ENCODE measurements around the gene LARP1. TPM values are rescaled to one million over a fixed set of nuclear protein-coding genes. Genes with fewer than 3 reads are reported as not detected.

The LARP1 gene
- total and polyA plus RNA-seq, 9 of the 15 experiments (the other 6 are each of a cell fraction or from before 2014, with no cell fraction given) = 22.6 to 300 (median 92.0) TPM

DNA sequence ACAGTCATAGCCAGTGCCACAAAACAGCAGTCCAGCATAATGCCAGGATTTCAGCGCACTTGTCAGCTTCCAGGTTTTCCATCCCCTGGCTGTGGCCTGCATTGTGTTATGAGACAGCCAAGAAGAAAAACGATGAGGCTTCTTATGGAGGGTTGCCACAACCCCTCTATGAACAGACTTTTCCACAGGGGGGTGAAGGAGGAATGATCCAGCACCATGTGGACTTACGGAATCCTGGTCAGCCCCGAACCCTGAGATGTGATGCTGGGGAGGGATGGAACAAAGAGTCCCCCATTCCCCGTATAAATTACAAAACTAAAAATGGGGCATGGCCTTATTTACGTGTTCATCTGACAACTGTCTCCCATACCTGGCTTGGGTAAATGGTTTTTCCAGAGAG, 62.6 kb downstream of the LARP1 start:
- H3K27ac ChIP-seq (ENCODE audit: extremely low read depth, low read depth, low read length) = peak overlapping the region; percentile 34
- peaks cover 19 to 26% of the 10 kb centered on the region in 2 experiments for H3K4me1 ChIP-seq (replicated peaks in 1 of 2; ENCODE audit: control insufficient read depth in 2 of 2, insufficient read depth in 2 of 2, low read length in 2 of 2)
- H3K9me1 ChIP-seq (ENCODE audit: control insufficient read depth, insufficient read depth, low read length) = peaks cover 3% of the 10 kb centered on the region
- WGBS (ENCODE audit: insufficient coverage, low coverage, missing lambda C conversion rate) = 72% methylated on average over 5 of the region's 6 CpGs
- no peak for TF ChIP-seq TEAD4 (IDR thresholded peaks at IDR 0.05; ENCODE audit: low read length)
- no peak for TF ChIP-seq TEAD4 (CRISPR knock-in tag; IDR thresholded peaks at IDR 0.05; ENCODE audit: borderline replicate concordance)
- no peak for TF ChIP-seq ZNF583 (CRISPR knock-in tag; IDR thresholded peaks at IDR 0.05)
- TF ChIP-seq, protein P1, sequence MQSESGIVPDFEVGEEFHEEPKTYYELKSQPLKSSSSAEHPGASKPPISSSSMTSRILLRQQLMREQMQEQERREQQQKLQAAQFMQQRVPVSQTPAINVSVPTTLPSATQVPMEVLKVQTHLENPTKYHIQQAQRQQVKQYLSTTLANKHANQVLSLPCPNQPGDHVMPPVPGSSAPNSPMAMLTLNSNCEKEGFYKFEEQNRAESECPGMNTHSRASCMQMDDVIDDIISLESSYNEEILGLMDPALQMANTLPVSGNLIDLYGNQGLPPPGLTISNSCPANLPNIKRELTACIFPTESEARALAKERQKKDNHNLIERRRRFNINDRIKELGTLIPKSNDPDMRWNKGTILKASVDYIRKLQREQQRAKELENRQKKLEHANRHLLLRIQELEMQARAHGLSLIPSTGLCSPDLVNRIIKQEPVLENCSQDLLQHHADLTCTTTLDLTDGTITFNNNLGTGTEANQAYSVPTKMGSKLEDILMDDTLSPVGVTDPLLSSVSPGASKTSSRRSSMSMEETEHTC (IDR thresholded peaks at IDR 0.05) = no peak
- TF ChIP-seq NR4A1 (CRISPR knock-in tag; IDR thresholded peaks at IDR 0.05) = no peak
- no peak for TF ChIP-seq NR4A1 (tag; IDR thresholded peaks at IDR 0.05)
- TF ChIP-seq, protein P2, sequence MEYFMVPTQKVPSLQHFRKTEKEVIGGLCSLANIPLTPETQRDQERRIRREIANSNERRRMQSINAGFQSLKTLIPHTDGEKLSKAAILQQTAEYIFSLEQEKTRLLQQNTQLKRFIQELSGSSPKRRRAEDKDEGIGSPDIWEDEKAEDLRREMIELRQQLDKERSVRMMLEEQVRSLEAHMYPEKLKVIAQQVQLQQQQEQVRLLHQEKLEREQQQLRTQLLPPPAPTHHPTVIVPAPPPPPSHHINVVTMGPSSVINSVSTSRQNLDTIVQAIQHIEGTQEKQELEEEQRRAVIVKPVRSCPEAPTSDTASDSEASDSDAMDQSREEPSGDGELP (CRISPR knock-in tag; IDR thresholded peaks at IDR 0.05; ENCODE audit: borderline replicate concordance) = no peak
- TF ChIP-seq, protein P3, sequence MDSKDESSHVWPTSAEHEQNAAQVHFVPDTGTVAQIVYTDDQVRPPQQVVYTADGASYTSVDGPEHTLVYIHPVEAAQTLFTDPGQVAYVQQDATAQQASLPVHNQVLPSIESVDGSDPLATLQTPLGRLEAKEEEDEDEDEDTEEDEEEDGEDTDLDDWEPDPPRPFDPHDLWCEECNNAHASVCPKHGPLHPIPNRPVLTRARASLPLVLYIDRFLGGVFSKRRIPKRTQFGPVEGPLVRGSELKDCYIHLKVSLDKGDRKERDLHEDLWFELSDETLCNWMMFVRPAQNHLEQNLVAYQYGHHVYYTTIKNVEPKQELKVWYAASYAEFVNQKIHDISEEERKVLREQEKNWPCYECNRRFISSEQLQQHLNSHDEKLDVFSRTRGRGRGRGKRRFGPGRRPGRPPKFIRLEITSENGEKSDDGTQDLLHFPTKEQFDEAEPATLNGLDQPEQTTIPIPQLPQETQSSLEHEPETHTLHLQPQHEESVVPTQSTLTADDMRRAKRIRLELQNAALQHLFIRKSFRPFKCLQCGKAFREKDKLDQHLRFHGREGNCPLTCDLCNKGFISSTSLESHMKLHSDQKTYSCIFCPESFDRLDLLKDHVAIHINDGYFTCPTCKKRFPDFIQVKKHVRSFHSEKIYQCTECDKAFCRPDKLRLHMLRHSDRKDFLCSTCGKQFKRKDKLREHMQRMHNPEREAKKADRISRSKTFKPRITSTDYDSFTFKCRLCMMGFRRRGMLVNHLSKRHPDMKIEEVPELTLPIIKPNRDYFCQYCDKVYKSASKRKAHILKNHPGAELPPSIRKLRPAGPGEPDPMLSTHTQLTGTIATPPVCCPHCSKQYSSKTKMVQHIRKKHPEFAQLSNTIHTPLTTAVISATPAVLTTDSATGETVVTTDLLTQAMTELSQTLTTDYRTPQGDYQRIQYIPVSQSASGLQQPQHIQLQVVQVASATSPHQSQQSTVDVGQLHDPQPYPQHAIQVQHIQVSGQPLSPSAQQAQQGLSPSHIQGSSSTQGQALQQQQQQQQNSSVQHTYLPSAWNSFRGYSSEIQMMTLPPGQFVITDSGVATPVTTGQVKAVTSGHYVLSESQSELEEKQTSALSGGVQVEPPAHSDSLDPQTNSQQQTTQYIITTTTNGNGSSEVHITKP (IDR thresholded peaks at IDR 0.05; ENCODE audit: partially characterized antibody) = peak; percentile 68
- in situ Hi-C loops (cut with MboI) (no loop called here), intact Hi-C loops (cut with micrococcal nuclease) (loop anchor here (2.0 kb wide), 3 partner anchors 17 to 51 kb away; partner anchors contain the start of gene CNOT8)
- ChIA-PET POLR2A (interaction anchor here (0.5 kb wide), 1 partner anchor 15 kb away, joined by 3 read pairs; no protein-coding TSS in a partner anchor), CTCF (ENCODE audit: low intra/inter-chr PET ratio) (no interaction called here)
- no peak overlapping the region for H2AFZ ChIP-seq (ENCODE audit: low read depth, low read length)
- no peaks in the 10 kb centered on the region for H3K27me3 ChIP-seq (ENCODE audit: control insufficient read depth in 2 of 2, insufficient read depth in 2 of 2, low read length in 2 of 2)
- H3K9ac ChIP-seq (ENCODE audit: insufficient read depth in 1 of 2, low read depth in 2 of 2, low read length in 2 of 2) = peak overlapping the region in 1 of 2 experiments; percentile 5; a peak in 1 of 4 replicates
- peaks cover 98% of the 10 kb centered on the region for H3K36me3 ChIP-seq (ENCODE audit: control insufficient read depth, insufficient read depth, low read length)
- H4K20me1 ChIP-seq (replicated peaks; ENCODE audit: control insufficient read depth, insufficient read depth, low read length) = peaks cover 4% of the 10 kb centered on the region; the same call in 1 of the 2 replicates
- ATAC-seq (peak; percentile 5), FAIRE-seq (no peak), DNase-seq (ENCODE audit: extremely low read depth in 1 of 4, low spot score in 3 of 4) (no peak)
- H3K4me3 ChIP-seq = no peak overlapping the region
- H3K4me2 ChIP-seq (ENCODE audit: insufficient read depth, low read length) = no peak overlapping the region; the same call in 1 of the 2 replicates
- H3K79me2 ChIP-seq (ENCODE audit: control insufficient read depth, insufficient read depth, low read length) = peaks cover 8% of the 10 kb centered on the region; the same call in 1 of the 3 replicates
- no TSS peak for BruUV-seq (replicated peaks)
- H3K9me3 ChIP-seq (replicated peaks; ENCODE audit: control insufficient read depth, insufficient read depth, low read depth, low read length) = no peaks in the 10 kb centered on the region
